Raji (cell line): ENCODE results near the gene ZNF80.
"Not testable (repeated sequence)": the region's sequence is repeated elsewhere in the genome, so short reads cannot be mapped to it uniquely, and the experiment has no call there.

Experiments used
- POLR2A ChIP-seq: IDR thresholded peaks from 2 replicates; pipeline ENCODE4 v1.6.1; 2011; ENCODE audit warnings: low read depth, low read length, control low read depth; ENCODE audit not compliant: insufficient read depth

The ZNF80 gene

DNA sequence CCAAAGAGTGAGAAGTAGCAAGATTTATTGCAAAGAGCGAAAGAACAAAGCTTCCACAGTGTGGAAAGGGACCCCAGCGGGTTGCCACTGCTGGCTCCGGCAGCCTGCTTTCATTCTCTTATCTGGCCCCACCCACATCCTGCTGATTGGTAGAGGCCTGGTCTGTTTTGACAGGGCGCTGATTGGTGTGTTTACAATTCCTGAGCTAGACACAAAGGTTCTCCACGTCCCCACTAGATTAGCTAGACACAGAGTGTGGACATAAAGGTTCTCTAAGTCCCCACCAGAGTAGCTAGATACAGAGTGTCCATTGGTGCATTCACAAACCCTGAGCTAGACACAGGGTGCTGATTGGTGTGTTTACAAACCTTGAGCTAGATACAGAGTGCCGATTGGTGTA is at the start of gene ZNF80:
ZNF80 (minus strand) TSS at position 101 of the 400 bp plus-strand sequence. CDS start 504 bp downstream, outside the sequence.
- not testable (repeated sequence) for TF ChIP-seq POLR2A

DNA sequence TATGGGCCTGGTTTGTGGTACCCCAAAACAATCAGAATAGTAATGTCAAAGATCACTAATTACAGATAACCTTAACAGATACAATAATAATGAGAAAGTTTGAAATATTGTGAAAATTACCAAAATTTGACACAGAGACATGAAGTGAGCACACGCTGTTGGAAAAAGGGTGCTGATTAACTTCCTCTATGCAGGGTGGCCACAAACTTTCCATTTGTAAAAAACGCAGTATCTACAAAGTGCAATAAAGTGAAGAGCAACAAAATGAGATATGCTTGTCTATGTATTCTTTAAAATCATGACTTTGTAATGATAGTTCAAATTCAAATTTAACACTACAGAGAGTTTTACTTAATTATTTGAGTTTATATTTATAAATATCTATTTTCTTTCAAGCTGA is 48.9 kb upstream of the ZNF80 start:
- no peak for TF ChIP-seq POLR2A

DNA sequence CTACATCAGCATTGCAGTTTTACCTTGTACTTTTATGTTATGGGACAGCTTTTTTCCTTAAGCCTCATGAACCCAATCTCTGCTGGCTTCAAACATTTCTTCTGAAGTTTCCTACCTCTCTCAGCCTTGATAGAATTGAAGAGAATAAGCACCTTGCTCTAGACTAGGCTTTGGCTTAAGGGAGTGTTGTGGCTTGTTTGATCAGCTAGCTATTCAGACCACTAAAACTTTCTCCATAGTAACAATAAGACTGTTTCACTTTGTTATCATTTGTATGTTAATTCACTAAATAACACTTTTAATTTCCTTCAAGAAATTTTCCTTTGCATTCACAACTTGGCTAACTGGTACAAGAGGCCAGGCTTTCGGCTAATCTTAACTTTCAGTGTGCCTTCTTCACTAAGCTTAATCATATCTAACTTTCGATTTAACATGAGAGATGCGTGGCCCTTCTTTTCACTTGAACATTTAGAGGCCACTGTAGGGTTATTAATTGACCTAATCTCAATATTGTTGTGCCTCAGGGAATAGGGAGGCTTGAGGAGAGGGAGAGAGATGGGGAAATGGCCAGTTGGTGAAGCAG is 48.4 kb upstream of the ZNF80 start:
- no peak for TF ChIP-seq POLR2A

DNA sequence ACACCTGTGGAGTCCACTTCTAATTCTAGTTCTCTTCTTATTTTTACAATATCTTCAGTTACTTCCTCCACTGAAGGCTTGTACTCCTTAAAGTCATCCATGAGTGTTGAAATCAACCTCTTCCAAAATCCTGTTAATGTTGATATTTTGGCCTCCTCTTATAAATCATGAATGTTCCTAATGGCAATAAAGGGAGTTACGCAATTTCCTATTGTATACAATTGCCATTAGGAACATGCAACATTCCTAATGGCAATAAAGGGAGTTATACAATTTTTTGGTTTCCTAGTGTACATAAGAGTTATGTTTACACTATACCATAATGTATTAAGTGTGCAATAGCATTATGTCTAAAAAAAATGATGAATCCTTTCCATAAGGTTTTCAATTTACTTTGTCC is 47.3 kb upstream of the ZNF80 start:
- TF ChIP-seq POLR2A, result no peak

DNA sequence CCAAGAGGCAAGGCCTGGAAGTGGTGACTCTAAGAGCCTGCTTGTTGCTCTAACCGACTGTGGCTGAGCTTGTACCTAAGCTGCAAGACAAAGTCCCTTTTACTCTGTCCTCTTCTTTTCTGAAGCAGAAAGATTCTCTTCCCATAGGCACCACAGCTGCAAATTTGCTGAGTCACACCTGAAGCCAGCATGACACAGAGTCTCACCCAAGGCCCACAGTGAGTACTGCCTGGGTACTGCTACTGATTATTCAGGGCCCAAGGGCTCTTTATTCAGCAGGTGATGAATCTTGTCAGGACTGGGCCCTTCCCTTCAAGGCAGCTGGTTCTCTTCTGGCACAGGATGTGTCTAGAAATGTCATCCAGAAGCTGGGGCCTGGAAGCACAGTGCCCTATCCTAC is 37.6 kb upstream of the ZNF80 start:
- TF ChIP-seq POLR2A, result no peak

DNA sequence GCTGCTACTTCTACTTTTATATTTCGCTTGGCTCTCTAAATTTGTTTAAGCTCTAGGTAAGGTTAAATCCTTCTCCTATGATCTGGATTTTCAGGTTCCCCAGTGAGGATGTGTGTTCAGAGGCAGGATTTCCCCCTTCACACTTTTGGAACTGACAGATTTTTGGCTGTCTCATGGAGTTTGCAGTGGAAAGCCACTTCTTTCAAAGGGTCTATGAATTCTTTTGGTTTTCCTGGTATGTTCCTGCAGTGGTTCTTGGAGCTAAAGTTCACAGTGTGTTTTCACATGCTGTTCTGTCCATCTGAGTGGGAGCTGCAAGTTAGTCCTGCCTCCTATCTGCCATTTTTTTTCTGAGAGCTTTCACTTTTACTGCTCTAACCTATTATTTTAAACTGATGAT is 34.9 kb upstream of the ZNF80 start:
- TF ChIP-seq POLR2A, result no peak

DNA sequence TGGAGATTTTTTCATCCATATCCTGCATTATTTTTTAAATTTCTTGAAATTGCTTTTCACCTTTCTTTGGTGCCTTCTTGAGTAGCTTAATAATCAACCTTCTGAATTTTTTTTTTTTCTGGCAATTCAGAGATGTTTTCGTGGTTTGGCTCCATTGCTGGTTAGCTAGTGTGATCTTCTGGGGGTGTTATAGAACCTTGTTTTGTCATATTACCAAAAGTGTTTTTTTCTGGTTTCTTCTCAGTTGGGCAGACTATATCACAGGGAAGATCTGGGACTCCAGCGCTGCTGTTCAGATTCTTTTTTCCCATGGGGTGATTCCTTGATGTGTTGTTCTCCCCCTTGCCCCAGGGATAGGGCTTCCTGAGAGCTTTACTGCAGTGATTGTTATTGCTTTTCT is 32.6 kb upstream of the ZNF80 start:
- no peak for TF ChIP-seq POLR2A

DNA sequence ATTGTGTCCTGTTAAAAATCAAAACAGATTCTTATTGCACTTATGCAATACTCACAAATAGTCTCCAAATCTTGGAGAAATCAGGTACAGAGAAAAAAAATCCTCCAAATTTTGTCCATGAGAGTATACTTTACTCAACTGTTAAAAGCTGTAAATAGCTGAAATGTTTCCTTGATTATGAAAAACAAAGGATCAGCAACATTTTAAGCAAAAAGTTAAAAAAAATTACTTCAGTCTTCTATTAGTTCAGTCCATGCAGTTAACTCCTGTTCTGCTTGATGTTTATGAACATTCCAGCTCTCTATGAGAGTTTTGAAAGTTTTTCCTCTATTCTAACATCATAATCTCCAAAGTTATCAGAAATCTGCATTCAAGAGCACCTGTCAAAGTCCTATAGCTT is 22.8 kb upstream of the ZNF80 start:
- no peak for TF ChIP-seq POLR2A

DNA sequence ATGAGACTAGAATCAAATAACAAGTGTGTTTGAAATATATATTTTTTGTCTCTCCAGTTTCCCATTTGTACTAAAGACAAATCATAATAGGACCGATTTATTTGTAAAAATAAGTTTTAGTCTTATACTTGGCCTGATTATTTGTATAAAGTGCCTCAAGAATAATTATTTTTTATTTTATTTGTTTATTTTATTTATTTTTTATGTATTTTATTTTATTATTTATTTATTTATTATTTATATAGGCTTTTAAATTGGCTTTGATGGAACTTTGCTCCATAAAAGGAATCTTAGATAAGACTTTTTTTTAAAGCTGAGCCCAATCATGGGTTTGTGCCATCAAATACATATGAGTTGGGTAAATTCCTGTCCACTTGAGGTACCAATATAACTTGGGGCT is 22.2 kb upstream of the ZNF80 start:
- TF ChIP-seq POLR2A, result no peak

DNA sequence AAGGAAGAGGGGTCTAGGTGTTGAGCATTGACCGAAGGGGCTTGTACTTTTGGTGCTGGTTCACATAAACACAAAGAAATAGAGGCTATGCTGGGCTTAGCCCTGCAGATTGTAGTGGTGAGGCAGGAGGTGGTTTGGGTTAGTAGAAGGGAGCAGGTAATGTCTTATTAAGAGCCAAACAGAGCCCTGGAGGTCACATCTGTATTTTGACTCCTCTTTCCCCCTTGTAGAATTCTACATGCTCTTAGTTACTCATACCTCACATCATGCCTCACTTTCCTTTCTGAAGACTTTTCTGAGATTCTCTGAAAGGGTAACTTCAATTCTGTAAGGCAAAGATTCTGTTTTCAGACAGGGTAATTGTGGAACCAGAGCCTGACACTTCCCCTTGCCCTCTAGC is 16.1 kb upstream of the ZNF80 start:
- TF ChIP-seq POLR2A, result no peak

DNA sequence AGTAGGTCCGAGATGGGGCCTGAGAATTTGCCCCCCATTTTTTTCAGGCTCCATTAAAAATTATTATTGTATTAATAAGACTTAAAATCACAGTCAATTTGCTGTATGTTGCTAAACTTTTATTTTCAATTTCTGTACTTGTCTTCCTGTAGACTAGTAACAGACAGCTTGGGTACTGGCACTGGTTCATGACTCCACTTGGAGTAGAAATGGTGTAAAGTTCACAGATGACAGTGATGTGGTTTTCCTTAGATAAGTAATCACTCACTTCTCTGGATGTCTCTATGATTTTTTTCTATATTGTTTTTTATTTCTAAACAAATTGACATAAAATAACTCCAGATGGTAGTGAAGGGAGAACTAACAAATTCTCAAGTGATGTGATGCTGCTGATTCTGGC is 15.6 kb upstream of the ZNF80 start:
- no peak for TF ChIP-seq POLR2A

DNA sequence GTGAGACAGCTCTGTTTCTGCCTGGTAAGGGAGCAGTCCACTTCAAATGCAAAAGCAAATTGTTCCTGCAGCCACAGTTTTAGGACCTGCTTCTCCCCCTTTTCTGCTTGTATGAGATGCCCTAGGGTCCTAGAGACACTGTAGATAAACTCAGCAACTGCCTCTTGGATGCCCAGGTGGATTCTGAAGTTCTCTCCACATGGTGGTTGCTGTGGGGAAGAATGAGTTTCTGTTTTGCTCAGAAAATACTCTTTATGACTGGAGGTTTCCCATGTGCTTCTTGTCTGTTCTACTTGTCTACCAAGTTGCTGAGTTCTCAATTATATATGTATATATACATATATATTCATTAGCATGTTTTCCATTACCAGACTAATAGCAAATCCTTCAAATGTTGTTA is 5.6 kb upstream of the ZNF80 start:
- TF ChIP-seq POLR2A, result no peak

DNA sequence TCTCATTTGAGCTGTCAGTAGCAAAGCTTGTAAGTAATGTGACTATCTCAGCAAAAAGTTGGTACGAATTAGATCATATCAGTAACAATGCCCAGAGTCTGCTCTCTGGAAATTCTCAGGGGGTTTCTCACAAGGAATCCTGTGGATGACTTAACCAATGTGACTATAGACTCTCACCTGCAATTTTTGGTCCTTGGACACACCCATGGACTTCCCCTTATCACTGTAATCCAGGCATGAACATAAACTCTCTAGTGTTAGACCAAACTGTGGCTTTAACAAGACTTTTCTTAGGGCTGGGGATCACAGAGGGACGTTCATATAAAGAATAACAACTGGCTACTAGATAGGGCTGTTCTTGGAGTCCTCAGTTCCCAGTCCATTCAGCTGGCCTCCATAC is 3.9 kb upstream of the ZNF80 start:
- no peak for TF ChIP-seq POLR2A

DNA sequence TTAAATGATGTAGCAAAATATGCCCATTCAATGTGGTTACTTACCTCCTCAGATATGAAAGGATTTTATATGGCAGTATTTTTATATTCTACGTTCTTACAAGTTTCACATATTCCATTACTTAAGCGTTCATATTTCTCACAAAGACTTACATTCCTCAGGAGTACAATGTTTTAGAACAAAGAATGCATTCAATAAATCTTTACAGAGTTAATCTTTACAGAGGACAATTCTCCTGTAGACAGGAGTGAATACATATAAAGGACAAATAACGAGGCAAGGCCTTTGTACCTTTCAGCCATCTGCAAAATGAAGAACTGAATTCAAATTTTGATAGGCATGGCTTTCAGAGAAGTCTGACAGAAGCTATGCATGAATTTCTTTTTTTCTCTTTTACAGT is 1.9 kb downstream of the ZNF80 start:
- TF ChIP-seq POLR2A, result no peak

DNA sequence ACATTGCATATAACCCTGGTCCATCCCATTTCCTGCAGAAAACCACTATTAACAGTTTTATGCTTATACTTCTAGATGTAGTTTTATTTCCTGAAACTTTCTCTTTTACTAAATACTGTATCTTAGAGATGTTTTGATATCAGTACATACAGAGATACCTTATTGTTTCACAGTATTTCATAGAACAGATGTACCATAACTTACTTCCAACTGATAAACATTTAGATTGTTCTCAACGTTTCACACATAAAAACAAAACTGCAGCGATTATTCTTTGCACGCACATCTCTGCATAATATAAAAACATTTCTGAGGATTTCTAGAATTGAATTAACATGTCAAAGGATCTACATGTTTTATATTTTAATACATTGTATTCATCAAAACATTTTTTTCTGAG is 2.6 kb downstream of the ZNF80 start:
- TF ChIP-seq POLR2A, result no peak

DNA sequence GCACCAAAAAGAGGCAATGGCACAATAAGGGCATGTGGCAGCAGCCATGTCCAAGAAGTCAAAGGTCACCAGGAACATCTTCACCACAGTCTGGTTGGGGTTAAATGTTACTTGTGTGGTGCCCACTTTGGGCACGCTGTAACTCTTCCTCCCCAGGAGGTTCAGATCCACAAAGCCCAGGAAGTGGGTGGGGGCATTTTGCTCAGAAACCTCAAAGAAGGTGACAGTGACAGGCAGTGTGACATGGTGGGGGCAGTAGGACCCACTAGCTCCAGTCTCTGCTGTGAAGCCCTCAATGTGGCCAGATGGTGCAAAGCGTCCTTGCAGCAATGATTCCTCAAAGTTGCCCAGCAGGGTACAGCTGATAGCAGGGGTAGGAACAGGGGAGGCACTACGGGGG is 5.8 kb downstream of the ZNF80 start:
- no peak for TF ChIP-seq POLR2A

DNA sequence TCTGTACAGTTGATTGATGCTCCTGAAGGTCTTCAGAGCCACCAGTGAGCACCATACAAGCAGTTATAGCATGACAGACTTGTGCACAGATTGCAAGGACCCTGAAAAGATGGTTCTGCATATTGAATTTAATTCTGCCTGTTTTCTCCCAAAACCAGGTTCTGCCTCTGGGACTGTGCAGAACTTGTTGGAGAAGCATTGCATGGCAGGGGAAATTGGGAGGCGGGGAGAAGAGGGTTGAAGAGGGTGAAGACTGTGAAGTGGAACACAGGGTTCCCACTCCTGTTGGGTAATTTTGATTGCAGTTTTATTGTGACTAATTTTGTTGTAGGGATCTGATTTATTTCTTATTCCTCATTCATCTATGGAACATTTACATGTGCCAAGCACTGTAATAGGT is 10.3 kb downstream of the ZNF80 start:
- no peak for TF ChIP-seq POLR2A

DNA sequence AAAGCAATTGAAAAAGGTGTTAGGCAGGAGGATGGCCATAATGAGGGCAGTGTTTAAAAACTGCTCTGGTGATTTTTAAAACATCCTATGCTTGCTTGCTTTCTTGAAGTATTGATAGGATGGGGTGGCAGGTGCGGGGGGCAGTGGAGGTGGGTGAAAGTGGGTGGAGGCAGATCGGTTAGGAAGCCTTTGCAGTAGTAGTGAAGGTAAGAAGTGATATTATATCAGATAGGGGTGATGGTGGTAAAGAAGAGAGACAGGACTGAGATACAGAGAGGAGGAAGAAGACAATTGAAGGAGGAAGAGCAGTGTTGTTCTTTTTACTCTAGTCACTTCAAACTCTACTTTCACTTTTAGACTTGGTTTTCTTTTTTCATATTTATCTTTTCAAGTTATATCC is 11.1 kb downstream of the ZNF80 start:
- TF ChIP-seq POLR2A, result no peak

DNA sequence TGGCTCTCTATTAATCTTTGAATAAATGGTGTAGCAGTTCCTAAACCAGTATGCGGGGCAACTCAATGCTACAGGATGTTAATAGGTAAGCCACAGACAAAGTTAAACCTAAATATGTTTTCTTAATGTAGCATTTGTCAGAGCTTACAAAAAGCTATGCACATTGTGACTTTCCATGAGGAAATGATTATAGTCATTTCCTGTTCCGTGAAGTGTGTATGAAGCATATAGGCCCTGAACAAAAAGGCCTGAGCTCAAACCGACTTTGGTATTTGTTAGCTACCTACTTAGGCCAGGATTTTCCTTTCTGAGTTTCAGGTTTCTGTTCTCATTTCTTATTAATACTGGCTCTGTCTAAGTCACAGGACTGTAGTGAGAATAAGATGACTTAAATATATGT is 14.2 kb downstream of the ZNF80 start:
- TF ChIP-seq POLR2A, result no peak

DNA sequence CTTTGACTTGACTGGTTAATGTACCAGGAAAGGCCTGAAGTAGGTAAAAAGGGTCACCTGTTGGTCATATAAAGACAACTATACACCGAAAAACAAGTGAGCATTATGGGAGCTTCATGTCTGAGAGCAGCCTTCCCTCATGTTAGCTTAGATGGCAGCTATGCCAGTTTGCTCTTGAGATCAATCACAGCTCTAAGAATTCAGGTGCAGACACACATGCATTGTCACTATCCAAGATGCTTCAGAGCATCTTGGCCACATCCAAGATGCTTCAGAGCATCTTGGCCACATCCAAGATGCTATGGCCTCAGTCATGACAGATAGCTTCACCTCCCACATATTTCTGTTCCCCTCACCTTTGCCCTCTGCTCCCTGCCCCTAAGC is 15.5 kb downstream of the ZNF80 start:
- TF ChIP-seq POLR2A, result no peak
